Measurements from ENCODE around the gene EFCAB13. TPM values are rescaled to one million over a fixed set of nuclear protein-coding genes. Genes with fewer than 3 reads are reported as not detected.

EFCAB13 gene
- total and polyA plus RNA-seq, 12 donors = 0.32 to 3.8 (median 2.1) TPM

GRCh38 chr17:47315451-47316266, 8.1 kb upstream of the EFCAB13 start:
- Histone ChIP-seq H3K9me3 (peaks cover 0 to 2% (median 0%) of the 10 kb centered on the region in 11 donors), H3K4me1 (peaks cover 0 to 18% (median 6%) of the 10 kb centered on the region in 9 donors), H3K27ac (peak overlapping the region in 4 of 10 donors; percentile 5 to 49 (median 12)), H3K36me3 (peaks cover 0 to 15% (median 0%) of the 10 kb centered on the region in 9 donors), H3K27me3 (no peaks in the 10 kb centered on the region), H3K4me3 (no peak overlapping the region)
- peak in 1 of 2 donors; percentile 33 for DNase-seq
- 23 to 29% methylated on average over 7 of the region's 7 CpGs for WGBS, 2 donors
- peak; percentile 55 to 93 (median 84) for TF ChIP-seq CTCF (IDR thresholded peaks at IDR 0.05)
- peak in 7 of 8 donors; percentile 58 to 88 (median 83) for ATAC-seq
- intact Hi-C loops (cut with DNase I) = loop anchor here in 9 of 10 donors (1.0 to 10.0 kb wide), 6 partner anchors 79 to 151 kb away; no protein-coding TSS in a partner anchor

- WGBS, 2 donors = 40 to 47% methylated on average over 3 of the region's 3 CpGs
- H3K4me3 ChIP-seq = no peak overlapping the region
- ATAC-seq (peak in 6 of 8 donors; percentile 31 to 63 (median 62)), DNase-seq (no peak)
- no peak for TF ChIP-seq CTCF (IDR thresholded peaks at IDR 0.05)
- intact Hi-C loops (cut with DNase I) = loop anchor here in 2 of 10 donors (2.0 to 10.0 kb wide), 2 partner anchors 86 to 152 kb away; no protein-coding TSS in a partner anchor
- peaks cover 0 to 8% (median 0%) of the 10 kb centered on the region in 11 donors for H3K9me3 ChIP-seq
- peaks cover 0 to 9% (median 0%) of the 10 kb centered on the region in 9 donors for H3K36me3 ChIP-seq
- H3K27ac ChIP-seq = peak overlapping the region in 4 of 10 donors; percentile 5 to 49 (median 12)
- peaks cover 0 to 18% (median 6%) of the 10 kb centered on the region in 9 donors for H3K4me1 ChIP-seq
- H3K27me3 ChIP-seq = no peaks in the 10 kb centered on the region
These were observed 7.4 kb upstream of the EFCAB13 start for GRCh38 chr17:47316311-47316710.

- intact Hi-C loops (cut with DNase I) = loop anchor here in 2 of 10 donors (2.0 to 10.0 kb wide), 2 partner anchors 86 to 152 kb away; no protein-coding TSS in a partner anchor
- WGBS, 2 donors = 60 to 63% methylated on average over 2 of the region's 2 CpGs
- DNase-seq = no peak
- Histone ChIP-seq H3K9me3 (peaks cover 0 to 12% (median 0%) of the 10 kb centered on the region in 11 donors), H3K27ac (no peak overlapping the region), H3K4me1 (peaks cover 0 to 18% (median 6%) of the 10 kb centered on the region in 9 donors), H3K27me3 (no peaks in the 10 kb centered on the region), H3K36me3 (peaks cover 0 to under 1% (median 0%) of the 10 kb centered on the region in 9 donors), H3K4me3 (no peak overlapping the region)
- peak in 2 of 8 donors; percentile 34 to 52 for ATAC-seq
- TF ChIP-seq CTCF (IDR thresholded peaks at IDR 0.05) = no peak
These were observed 6.6 kb upstream of the EFCAB13 start for GRCh38 chr17:47317119-47317518.

- 91 to 92% methylated on average over 3 of the region's 3 CpGs for WGBS, 2 donors
- DNase-seq (no peak), ATAC-seq (no peak)
- Histone ChIP-seq H3K4me1 (peaks cover 0 to 26% (median 11%) of the 10 kb centered on the region in 9 donors), H3K4me3 (no peak overlapping the region), H3K27me3 (no peaks in the 10 kb centered on the region), H3K9me3 (peaks cover 0 to 12% (median 0%) of the 10 kb centered on the region in 11 donors), H3K36me3 (no peaks in the 10 kb centered on the region), H3K27ac (no peak overlapping the region)
- no peak for TF ChIP-seq CTCF (IDR thresholded peaks at IDR 0.05)
- intact Hi-C loops (cut with DNase I) = loop anchor here in 1 of 10 donors (10.0 kb wide), 1 partner anchor 154 kb away; no protein-coding TSS in a partner anchor
These were observed 5.4 kb upstream of the EFCAB13 start for GRCh38 chr17:47318197-47318918.
